Measurements from ENCODE around the gene REC114. TPM values are rescaled to one million over a fixed set of nuclear protein-coding genes. Genes with fewer than 3 reads are reported as not detected.

REC114 gene
- total and polyA plus RNA-seq, 2 donors (not counting 1 experiment from before 2014, with no cell fraction given), result not detected

- no peaks in the 10 kb centered on the region for H3K79me2 ChIP-seq (ENCODE audit: control insufficient read depth, insufficient read depth, low read length)
- H3K9me3 Mint-ChIP-seq (ENCODE audit: insufficient read depth), result no peaks in the 10 kb centered on the region
- no peak overlapping the region for H3K9ac ChIP-seq (ENCODE audit: low read length)
- no peak overlapping the region for H3K4me3 Mint-ChIP-seq
- ATAC-seq (ENCODE audit: low read depth) (no peak), DNase-seq (no peak)
- H3K4me1 Mint-ChIP-seq, result no peaks in the 10 kb centered on the region
- CTCF ChIA-PET, result no interaction called here
- no peak overlapping the region for H2AFZ ChIP-seq (ENCODE audit: insufficient read depth, low read depth, low read length, poor library complexity, severe bottlenecking)
- H3K4me3 ChIP-seq (ENCODE audit: control extremely low read depth in 1 of 5, extremely low read depth in 1 of 5, insufficient read depth in 1 of 5, low read depth in 2 of 5, low read length in 4 of 5), result no peak overlapping the region
- H3K27me3 ChIP-seq (replicated peaks in 1 of 4; ENCODE audit: control extremely low read depth in 1 of 4, control insufficient read depth in 3 of 4, insufficient read depth in 4 of 4, low read length in 3 of 4), result peaks cover 0 to 3% (median 0%) of the 10 kb centered on the region in 4 experiments
- no peak overlapping the region for H3K4me2 ChIP-seq (replicated peaks; ENCODE audit: low read depth, low read length, poor library complexity, severe bottlenecking)
- WGBS (ENCODE audit: insufficient coverage), result no CpG with 5 or more reads among the region's 1 CpG
- peaks cover 15% of the 10 kb centered on the region for H3K27me3 Mint-ChIP-seq
- no peaks in the 10 kb centered on the region for H3K36me3 ChIP-seq (replicated peaks in 1 of 2; ENCODE audit: control extremely low read depth in 1 of 2, control insufficient read depth in 1 of 2, extremely low read depth in 1 of 2, insufficient read depth in 2 of 2, low read length in 1 of 2)
- no peak for TF ChIP-seq EZH2 (IDR thresholded peaks at IDR 0.05; ENCODE audit: borderline replicate concordance, insufficient read depth, low read depth, low read length, poor library complexity, severe bottlenecking)
- TF ChIP-seq, protein P1, sequence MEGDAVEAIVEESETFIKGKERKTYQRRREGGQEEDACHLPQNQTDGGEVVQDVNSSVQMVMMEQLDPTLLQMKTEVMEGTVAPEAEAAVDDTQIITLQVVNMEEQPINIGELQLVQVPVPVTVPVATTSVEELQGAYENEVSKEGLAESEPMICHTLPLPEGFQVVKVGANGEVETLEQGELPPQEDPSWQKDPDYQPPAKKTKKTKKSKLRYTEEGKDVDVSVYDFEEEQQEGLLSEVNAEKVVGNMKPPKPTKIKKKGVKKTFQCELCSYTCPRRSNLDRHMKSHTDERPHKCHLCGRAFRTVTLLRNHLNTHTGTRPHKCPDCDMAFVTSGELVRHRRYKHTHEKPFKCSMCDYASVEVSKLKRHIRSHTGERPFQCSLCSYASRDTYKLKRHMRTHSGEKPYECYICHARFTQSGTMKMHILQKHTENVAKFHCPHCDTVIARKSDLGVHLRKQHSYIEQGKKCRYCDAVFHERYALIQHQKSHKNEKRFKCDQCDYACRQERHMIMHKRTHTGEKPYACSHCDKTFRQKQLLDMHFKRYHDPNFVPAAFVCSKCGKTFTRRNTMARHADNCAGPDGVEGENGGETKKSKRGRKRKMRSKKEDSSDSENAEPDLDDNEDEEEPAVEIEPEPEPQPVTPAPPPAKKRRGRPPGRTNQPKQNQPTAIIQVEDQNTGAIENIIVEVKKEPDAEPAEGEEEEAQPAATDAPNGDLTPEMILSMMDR (IDR thresholded peaks at IDR 0.05), result no peak
- no peak overlapping the region for H3K27ac Mint-ChIP-seq
- H3K27ac ChIP-seq (ENCODE audit: low read length in 2 of 2), result no peak overlapping the region
- intact Hi-C loops (cut with micrococcal nuclease), result no loop called here
- POLR2A ChIA-PET, result no interaction called here
- no peaks in the 10 kb centered on the region for H3K4me1 ChIP-seq (ENCODE audit: control insufficient read depth in 2 of 2, insufficient read depth in 2 of 2, low read length in 2 of 2)
- no peaks in the 10 kb centered on the region for H3K9me3 ChIP-seq (ENCODE audit: control extremely low read depth in 1 of 3, control insufficient read depth in 2 of 3, insufficient read depth in 1 of 3, low read length in 2 of 3)
- no peaks in the 10 kb centered on the region for H4K20me1 ChIP-seq (ENCODE audit: control insufficient read depth, insufficient read depth, low read length, poor library complexity, severe bottlenecking)
Observed at GRCh38 chr15:73488698-73489097, 45.7 kb downstream of the REC114 start.

- no peak for ATAC-seq (ENCODE audit: low read depth)
- POLR2A ChIA-PET, result no interaction called here
- Histone ChIP-seq H2AFZ (ENCODE audit: insufficient read depth, low read depth, low read length, poor library complexity, severe bottlenecking) (no peak overlapping the region), H3K4me3 (ENCODE audit: control extremely low read depth in 1 of 5, extremely low read depth in 1 of 5, insufficient read depth in 1 of 5, low read depth in 2 of 5, low read length in 4 of 5) (no peak overlapping the region), H3K9me3 (ENCODE audit: control extremely low read depth in 1 of 3, control insufficient read depth in 2 of 3, insufficient read depth in 1 of 3, low read length in 2 of 3) (no peaks in the 10 kb centered on the region), H3K36me3 (replicated peaks in 1 of 2; ENCODE audit: control extremely low read depth in 1 of 2, control insufficient read depth in 1 of 2, extremely low read depth in 1 of 2, insufficient read depth in 2 of 2, low read length in 1 of 2) (no peaks in the 10 kb centered on the region), H3K27me3 (replicated peaks in 1 of 4; ENCODE audit: control extremely low read depth in 1 of 4, control insufficient read depth in 3 of 4, insufficient read depth in 4 of 4, low read length in 3 of 4) (peaks cover 0 to 5% (median 0%) of the 10 kb centered on the region in 4 experiments), H3K27ac (ENCODE audit: low read length in 2 of 2) (no peak overlapping the region), H3K4me2 (replicated peaks; ENCODE audit: low read depth, low read length, poor library complexity, severe bottlenecking) (no peak overlapping the region), H3K79me2 (ENCODE audit: control insufficient read depth, insufficient read depth, low read length) (no peaks in the 10 kb centered on the region), H3K4me1 (ENCODE audit: control insufficient read depth in 2 of 2, insufficient read depth in 2 of 2, low read length in 2 of 2) (no peaks in the 10 kb centered on the region), H4K20me1 (ENCODE audit: control insufficient read depth, insufficient read depth, low read length, poor library complexity, severe bottlenecking) (no peaks in the 10 kb centered on the region), H3K9ac (ENCODE audit: low read length) (no peak overlapping the region)
- CTCF ChIA-PET, result no interaction called here
- no peak for DNase-seq
- no peak for TF ChIP-seq EZH2 (IDR thresholded peaks at IDR 0.05; ENCODE audit: borderline replicate concordance, insufficient read depth, low read depth, low read length, poor library complexity, severe bottlenecking)
- TF ChIP-seq, protein P1 (IDR thresholded peaks at IDR 0.05), result no peak
- Mint-ChIP-seq H3K4me3 (no peak overlapping the region), H3K9me3 (ENCODE audit: insufficient read depth) (no peaks in the 10 kb centered on the region), H3K27ac (no peak overlapping the region), H3K4me1 (no peaks in the 10 kb centered on the region), H3K27me3 (peaks cover 20% of the 10 kb centered on the region)
- intact Hi-C loops (cut with micrococcal nuclease), result no loop called here
- WGBS (ENCODE audit: insufficient coverage), result no CpG with 5 or more reads among the region's 2 CpGs
Observed at GRCh38 chr15:73493922-73494321, 51.0 kb downstream of the REC114 start.
